Common myeloid progenitor, CD34-positive (primary cell): Measurements from ENCODE around the gene IFI35.
"Not testable (repeated sequence)": the region's sequence is repeated elsewhere in the genome, so short reads cannot be mapped to it uniquely, and the experiment has no call there.

ENCODE experiments used
- CTCF ChIA-PET: fragments of 350-600 bp; sonication (Branson Sonifier 250); formaldehyde crosslinking; loops from one replicate; lab custom pipeline; 2021; ENCODE audit warnings: antibody characterized with exemption; lab: Charles Lee
- POLR2A ChIA-PET: fragments of 350-600 bp; sonication (Branson Sonifier 250); formaldehyde crosslinking; loops from one replicate; lab custom pipeline; 2021; ENCODE audit warnings: antibody characterized with exemption; lab: Charles Lee
- DNase-seq, 3 donors: peaks; one replicate each; pipeline versions ENCODE4 v3.0.0 to v3.0.0-alpha.2; 2013
- H3K27ac ChIP-seq, 2 experiments: 1 replicate in 1 of 2; 2 replicates in 1 of 2; pipeline ENCODE4 v1.7.0; 2013; ENCODE audit warnings: inconsistent platforms in 2 of 2, low read length in 2 of 2, mild to moderate bottlenecking in 2 of 2, low read depth in 1 of 2, moderate library complexity in 1 of 2; ENCODE audit not compliant: severe bottlenecking in 2 of 2, insufficient read depth in 1 of 2, poor library complexity in 1 of 2
- H3K27me3 ChIP-seq, 5 experiments: replicated peaks in 2 of 5; 1 replicate in 3 of 5; 2 replicates in 2 of 5; pipeline versions ENCODE4 v1.6.1 to v1.7.0; 2013; ENCODE audit warnings: low read length in 4 of 5, mild to moderate bottlenecking in 2 of 5, moderate library complexity in 2 of 5, inconsistent platforms in 1 of 5; ENCODE audit not compliant: insufficient read depth in 5 of 5, control insufficient read depth in 4 of 5
- H3K36me3 ChIP-seq, 4 experiments: 1 replicate in 2 of 4; 2 replicates in 2 of 4; pipeline versions ENCODE4 v1.6.1 to v1.7.0; 2013; ENCODE audit warnings: low read length in 3 of 4, control low read depth in 1 of 4, mild to moderate bottlenecking in 1 of 4; ENCODE audit not compliant: control insufficient read depth in 4 of 4, insufficient read depth in 4 of 4
- H3K4me1 ChIP-seq, 4 experiments: 1 replicate in 3 of 4; 2 replicates in 1 of 4; pipeline versions ENCODE4 v1.6.1 to v1.7.1; 2013; ENCODE audit warnings: low read length in 3 of 4, mild to moderate bottlenecking in 3 of 4, control low read depth in 1 of 4, inconsistent platforms in 1 of 4, moderate library complexity in 1 of 4; ENCODE audit not compliant: control insufficient read depth in 4 of 4, insufficient read depth in 4 of 4; ENCODE audit errors: control extremely low read depth in 1 of 4
- H3K4me3 ChIP-seq, 7 experiments: 1 replicate in 4 of 7; 2 replicates in 3 of 7; pipeline versions ENCODE4 v1.5.1 to v1.7.0; 2013; ENCODE audit warnings: mild to moderate bottlenecking in 7 of 7, low read length in 6 of 7, moderate library complexity in 6 of 7, inconsistent platforms in 2 of 7, low read depth in 2 of 7, control low read depth in 1 of 7; ENCODE audit not compliant: insufficient read depth in 4 of 7, control insufficient read depth in 1 of 7; ENCODE audit errors: extremely low read depth in 1 of 7
- H3K9me3 ChIP-seq, 5 experiments: 1 replicate in 4 of 5; 2 replicates in 1 of 5; pipeline versions ENCODE4 v1.6.1 to v1.7.1; 2013; ENCODE audit warnings: low read length in 4 of 5, mild to moderate bottlenecking in 2 of 5, inconsistent platforms in 1 of 5, low read depth in 1 of 5, moderate library complexity in 1 of 5; ENCODE audit not compliant: control insufficient read depth in 4 of 5, insufficient read depth in 2 of 5; ENCODE audit errors: control extremely low read depth in 1 of 5
- WGBS: methylation state at CpG from one replicate; pipeline ENCODE4 v1.1.5; 2013; ENCODE audit not compliant: insufficient coverage; 5-methylcytosine and 5-hydroxymethylcytosine counted together

The IFI35 gene

GRCh38 chr17:42985225-42985624 lies 21.4 kb upstream of the IFI35 start:
- WGBS, result no CpG with 5 or more reads among the region's 1 CpG
- CTCF ChIA-PET, result interaction anchor here (0.6 to 1.4 kb wide), 4 partner anchors 8 to 104 kb away, joined by 3 to 5 read pairs (median 4); partner anchors contain the start of gene RPL27
- Histone ChIP-seq H3K27ac (peak overlapping the region in 1 of 2 experiments; percentile 15), H3K9me3 (no peaks in the 10 kb centered on the region), H3K27me3 (no peaks in the 10 kb centered on the region), H3K36me3 (peaks cover 14 to 33% (median 24%) of the 10 kb centered on the region in 4 experiments), H3K4me3 (peak overlapping the region in 3 of 7 experiments; percentile 37 to 47 (median 39)), H3K4me1 (peaks cover 19 to 37% (median 28%) of the 10 kb centered on the region in 4 experiments)
- POLR2A ChIA-PET, result no interaction called here
- peak; percentile 53 to 78 (median 73) for DNase-seq

- H3K9me3 ChIP-seq, result no peaks in the 10 kb centered on the region
- ChIA-PET CTCF (no interaction called here), POLR2A (no interaction called here)
- no peak for DNase-seq
- H3K4me3 ChIP-seq, result no peak overlapping the region
- peaks cover 10 to 18% (median 14%) of the 10 kb centered on the region in 4 experiments for H3K4me1 ChIP-seq
- H3K36me3 ChIP-seq, result peaks cover 26 to 61% (median 51%) of the 10 kb centered on the region in 4 experiments
- H3K27me3 ChIP-seq, result no peaks in the 10 kb centered on the region
- WGBS, result no CpG with 5 or more reads among the region's 5 CpGs
- H3K27ac ChIP-seq, result no peak overlapping the region
Measured at GRCh38 chr17:42989141-42989540, 17.4 kb upstream of the IFI35 start.

- Histone ChIP-seq H3K36me3 (peaks cover 26 to 66% (median 53%) of the 10 kb centered on the region in 4 experiments), H3K4me1 (peaks cover 4 to 12% (median 9%) of the 10 kb centered on the region in 4 experiments), H3K9me3 (no peaks in the 10 kb centered on the region), H3K4me3 (no peak overlapping the region), H3K27ac (no peak overlapping the region), H3K27me3 (no peaks in the 10 kb centered on the region)
- ChIA-PET CTCF (interaction anchor here (1.5 kb wide), 1 partner anchor 26 kb away, joined by 4 read pairs; the partner anchor contains the start of gene AARSD1), POLR2A (no interaction called here)
- WGBS, result 100% methylated on average over 4 of the region's 6 CpGs
- no peak for DNase-seq
Measured at GRCh38 chr17:42989726-42990652, 16.6 kb upstream of the IFI35 start.

- peaks cover 26 to 66% (median 52%) of the 10 kb centered on the region in 4 experiments for H3K36me3 ChIP-seq
- POLR2A ChIA-PET, result no interaction called here
Measured at GRCh38 chr17:42991471-42991870, 15.1 kb upstream of the IFI35 start.

GRCh38 chr17:42992872-42993271 lies 13.7 kb upstream of the IFI35 start:
- Histone ChIP-seq H3K4me1 (peaks cover 0 to 11% (median 6%) of the 10 kb centered on the region in 4 experiments), H3K27ac (no peak overlapping the region), H3K4me3 (no peak overlapping the region), H3K36me3 (peaks cover 24 to 56% (median 45%) of the 10 kb centered on the region in 4 experiments), H3K27me3 (no peaks in the 10 kb centered on the region), H3K9me3 (no peaks in the 10 kb centered on the region)
- no peak for DNase-seq
- 100% methylated on average over 4 of the region's 5 CpGs for WGBS
- POLR2A ChIA-PET, result interaction anchor here (0.7 kb wide), 1 partner anchor 38 kb away, joined by 3 read pairs; no protein-coding TSS in a partner anchor
- CTCF ChIA-PET, result interaction anchor here (1.0 to 1.8 kb wide), 2 partner anchors 8 to 64 kb away, joined by 3 to 4 read pairs; no protein-coding TSS in a partner anchor

More at GRCh38 chr17:42991471-42991870, 15.1 kb upstream of the IFI35 start:
- 96% methylated on average over 6 of the region's 6 CpGs for WGBS
- H3K4me3 ChIP-seq, result no peak overlapping the region
- no peak overlapping the region for H3K27ac ChIP-seq
- no peaks in the 10 kb centered on the region for H3K27me3 ChIP-seq
- DNase-seq, result no peak
- no peaks in the 10 kb centered on the region for H3K9me3 ChIP-seq
- no peaks in the 10 kb centered on the region for H3K4me1 ChIP-seq
- CTCF ChIA-PET, result interaction anchor here (1.5 to 1.8 kb wide), 3 partner anchors 15 to 63 kb away, joined by 4 read pairs; partner anchors contain the start of genes AARSD1 and IFI35

- CTCF ChIA-PET, result interaction anchor here (1.0 kb wide), 1 partner anchor 9 kb away, joined by 3 read pairs; no protein-coding TSS in a partner anchor
- not testable (repeated sequence) for H3K4me3 ChIP-seq, DNase-seq, H3K27ac ChIP-seq, H3K27me3 ChIP-seq, H3K9me3 ChIP-seq
- POLR2A ChIA-PET, result interaction anchor here (0.6 kb wide), 1 partner anchor 30 kb away, joined by 8 read pairs; no protein-coding TSS in a partner anchor
- H3K4me1 ChIP-seq, result peaks cover 1 to 11% (median 8%) of the 10 kb centered on the region in 4 experiments
- peaks cover 20 to 46% (median 40%) of the 10 kb centered on the region in 4 experiments for H3K36me3 ChIP-seq
- WGBS, result 100% methylated on average over 9 of the region's 10 CpGs
Measured at GRCh38 chr17:42993913-42994312, 12.7 kb upstream of the IFI35 start.
